Gastrocnemius medialis (tissue), 4 donors: ENCODE data around the gene ATXN1.

Experiments used
- CTCF ChIP-seq, 5 experiments: fragments of 450-650 bp in 3 of 5; fragments of 200-600 bp in 2 of 5; sonication (generic) in 2 of 5; IDR thresholded peaks in 4 of 5; conservative IDR thresholded peaks in 1 of 5; 1 replicate in 4 of 5; 2 replicates in 1 of 5; pipeline ENCODE4 v1.5.1; 2016 to 2019; ENCODE audit warnings: antibody characterized with exemption in 5 of 5, mild to moderate bottlenecking in 3 of 5, moderate library complexity in 3 of 5
- POLR2A ChIP-seq, 2 donors: fragments of 450-650 bp; IDR thresholded peaks; one replicate each; pipeline ENCODE4 v1.6.1; 2017; ENCODE audit warnings: antibody characterized with exemption in 2 of 2, mild to moderate bottlenecking in 2 of 2, moderate library complexity in 2 of 2

- TF ChIP-seq POLR2A (IDR thresholded peaks at IDR 0.05) (no peak), CTCF (IDR thresholded peaks at IDR 0.05 in 4 of 5, conservative IDR thresholded peaks at IDR 0.05 in 1 of 5) (no peak)
Measured at GRCh38 chr6:16545382-16545781, 215.9 kb downstream of the ATXN1 start.
